GM12864 (cell line): Measurements from ENCODE around the gene KIFAP3.

Source experiments
- DNase-seq: peaks from one replicate; pipeline ENCODE4 v3.0.0-alpha.2; 2011; ENCODE audit warnings: low read depth
- H3K4me3 ChIP-seq: 2 replicates; pipeline ENCODE4 v1.5.1; 2011; ENCODE audit warnings: mild to moderate bottlenecking, low read depth, low read length, control low read depth
- TF ChIP-seq, protein P1 (sequence below): IDR thresholded peaks from 2 replicates; pipeline ENCODE4 v1.5.1; 2011; ENCODE audit warnings: low read depth, mild to moderate bottlenecking, moderate library complexity, low read length, control low read depth, inconsistent platforms; ENCODE audit errors: missing control alignments

The KIFAP3 gene

DNA sequence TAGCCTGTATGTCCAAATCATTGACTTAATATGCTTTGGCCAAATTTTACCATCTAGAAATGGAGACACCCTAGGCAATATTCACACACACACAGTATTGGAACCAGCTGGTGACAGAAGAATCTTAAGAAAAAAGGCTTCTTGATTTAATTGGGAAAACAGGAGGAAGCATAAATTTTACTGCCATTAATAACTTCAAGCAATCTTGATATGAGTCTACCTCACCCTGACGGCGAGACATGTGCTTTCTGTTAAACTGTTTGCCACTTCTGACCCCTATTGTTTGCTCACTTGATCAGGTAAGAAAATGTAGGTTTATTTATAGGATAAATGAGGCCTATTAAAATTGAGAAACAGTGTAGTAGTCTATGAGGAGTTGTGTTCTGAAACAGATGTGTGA is 73.2 kb downstream of the KIFAP3 start:
- TF ChIP-seq, protein P1, sequence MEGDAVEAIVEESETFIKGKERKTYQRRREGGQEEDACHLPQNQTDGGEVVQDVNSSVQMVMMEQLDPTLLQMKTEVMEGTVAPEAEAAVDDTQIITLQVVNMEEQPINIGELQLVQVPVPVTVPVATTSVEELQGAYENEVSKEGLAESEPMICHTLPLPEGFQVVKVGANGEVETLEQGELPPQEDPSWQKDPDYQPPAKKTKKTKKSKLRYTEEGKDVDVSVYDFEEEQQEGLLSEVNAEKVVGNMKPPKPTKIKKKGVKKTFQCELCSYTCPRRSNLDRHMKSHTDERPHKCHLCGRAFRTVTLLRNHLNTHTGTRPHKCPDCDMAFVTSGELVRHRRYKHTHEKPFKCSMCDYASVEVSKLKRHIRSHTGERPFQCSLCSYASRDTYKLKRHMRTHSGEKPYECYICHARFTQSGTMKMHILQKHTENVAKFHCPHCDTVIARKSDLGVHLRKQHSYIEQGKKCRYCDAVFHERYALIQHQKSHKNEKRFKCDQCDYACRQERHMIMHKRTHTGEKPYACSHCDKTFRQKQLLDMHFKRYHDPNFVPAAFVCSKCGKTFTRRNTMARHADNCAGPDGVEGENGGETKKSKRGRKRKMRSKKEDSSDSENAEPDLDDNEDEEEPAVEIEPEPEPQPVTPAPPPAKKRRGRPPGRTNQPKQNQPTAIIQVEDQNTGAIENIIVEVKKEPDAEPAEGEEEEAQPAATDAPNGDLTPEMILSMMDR, result no peak
- DNase-seq, result no peak

DNA sequence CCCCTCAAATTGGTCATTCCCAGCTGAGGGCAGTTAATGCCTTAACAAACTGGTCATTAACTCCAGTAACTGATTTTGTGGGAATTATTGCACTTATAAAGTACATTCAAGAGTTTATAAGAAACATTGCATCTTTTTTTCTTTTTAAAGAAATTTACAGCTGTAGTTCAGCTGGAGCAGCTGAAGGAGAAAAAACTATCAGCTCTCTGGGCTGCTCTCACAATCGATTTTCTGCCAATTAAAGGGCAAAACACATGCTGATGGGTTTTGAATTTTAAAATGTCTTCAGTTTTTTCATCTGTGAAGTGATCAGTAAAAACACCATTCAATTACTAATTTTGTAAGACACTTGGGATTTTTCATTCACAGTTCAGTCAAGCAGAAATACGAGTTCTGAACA is 74.7 kb downstream of the KIFAP3 start:
- no peak overlapping the region for H3K4me3 ChIP-seq
- TF ChIP-seq, protein P1, result no peak
- no peak for DNase-seq

More for the DNA sequence above, 73.2 kb downstream of the KIFAP3 start:
- H3K4me3 ChIP-seq, result no peak overlapping the region

DNA sequence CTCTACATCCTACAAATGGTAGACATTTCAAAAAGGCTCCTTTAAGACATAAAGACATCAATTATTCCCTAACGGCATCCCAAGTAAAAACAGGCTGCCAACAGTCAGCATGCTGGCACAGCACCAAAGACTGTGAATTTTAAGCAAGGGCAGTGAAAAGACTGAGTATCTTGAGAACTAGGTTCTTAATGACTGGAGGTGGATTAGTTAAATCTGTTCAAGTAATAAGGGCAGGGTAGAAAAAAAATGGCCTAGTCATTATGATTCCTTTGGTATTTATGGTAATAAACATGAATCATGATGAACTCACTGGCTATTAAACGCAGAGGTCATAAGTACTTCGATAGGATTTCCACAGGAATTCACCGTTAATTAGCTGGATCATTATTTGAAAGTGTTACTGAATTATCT is 75.2 kb downstream of the KIFAP3 start:
- DNase-seq, result no peak
- H3K4me3 ChIP-seq, result no peak overlapping the region
- TF ChIP-seq, protein P1, result no peak

DNA sequence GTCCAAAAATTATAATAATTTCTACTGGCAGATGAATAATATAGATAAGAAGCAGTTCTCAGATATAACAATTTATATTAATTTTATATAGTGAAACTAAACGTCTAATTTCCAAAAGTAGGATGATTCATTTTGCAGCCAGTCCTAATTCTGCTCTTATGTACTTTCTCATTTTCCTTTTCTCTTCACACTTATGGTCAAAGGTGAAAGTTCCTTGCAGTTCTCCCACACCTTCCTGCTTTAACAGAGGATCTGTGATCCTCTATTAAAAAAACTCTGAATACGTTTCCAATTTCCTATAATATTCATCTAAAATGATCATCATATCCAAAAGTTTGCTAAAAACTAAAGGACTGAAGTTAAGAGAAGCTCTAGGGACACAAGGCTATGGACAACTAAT is 78.5 kb downstream of the KIFAP3 start:
- TF ChIP-seq, protein P1, result no peak
- H3K4me3 ChIP-seq, result no peak overlapping the region
- DNase-seq, result no peak

DNA sequence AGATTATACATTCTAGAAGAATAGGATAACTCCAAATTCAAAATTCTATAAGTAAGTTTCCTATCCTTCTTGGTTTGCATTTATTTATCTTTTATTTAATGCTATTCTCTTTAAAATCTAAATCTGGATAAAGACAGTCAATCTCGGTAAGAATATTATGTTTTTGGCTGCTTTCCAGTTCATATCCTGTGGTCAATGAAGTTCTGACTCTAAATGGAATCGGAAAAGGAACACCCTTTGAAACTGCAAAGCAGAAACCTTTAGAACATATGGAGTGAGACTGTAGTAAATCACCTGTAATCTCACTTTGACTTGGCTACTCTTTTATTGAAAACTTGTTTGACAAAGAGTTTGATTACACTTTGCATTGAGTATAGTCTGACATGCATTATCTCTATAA is 85.2 kb downstream of the KIFAP3 start:
- no peak for DNase-seq
- H3K4me3 ChIP-seq, result no peak overlapping the region
- TF ChIP-seq, protein P1, result no peak

DNA sequence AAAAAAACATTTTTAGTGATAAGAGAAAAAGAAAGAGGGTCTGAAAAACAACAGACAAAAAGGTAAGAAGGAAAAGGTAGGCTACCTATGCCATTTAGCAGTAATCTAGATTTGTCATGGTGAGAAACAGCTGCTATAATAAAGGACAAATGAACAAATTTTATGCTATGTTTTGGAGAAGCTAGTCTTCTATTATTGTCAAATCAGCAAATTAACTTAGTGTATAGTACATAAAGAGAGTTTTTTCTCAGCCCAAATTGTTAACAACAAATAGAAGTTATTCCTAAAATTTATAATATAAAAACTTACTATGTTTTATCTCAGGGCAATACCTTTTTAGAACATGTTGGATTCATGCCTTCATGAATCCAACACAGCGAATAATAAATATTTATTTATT is 88.7 kb downstream of the KIFAP3 start:
- no peak overlapping the region for H3K4me3 ChIP-seq
- TF ChIP-seq, protein P1, result no peak
- no peak for DNase-seq

DNA sequence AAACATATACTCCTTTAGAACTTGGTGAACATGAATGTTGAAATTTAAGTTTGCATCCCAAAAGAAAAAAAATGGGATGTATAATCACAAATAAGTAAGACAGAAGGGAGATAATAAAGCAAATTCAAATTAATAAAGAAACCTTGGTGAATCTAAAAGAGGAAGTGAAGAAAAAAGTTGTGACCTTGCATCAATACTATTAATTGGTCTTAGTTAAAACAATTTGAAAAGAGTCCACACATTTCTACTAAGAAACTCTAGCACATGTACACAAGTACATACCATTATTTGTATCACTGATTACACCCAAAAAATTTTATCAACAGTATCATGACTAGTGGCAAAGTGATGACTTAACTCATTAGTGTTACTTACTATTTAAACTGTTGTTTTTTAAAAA is 100.4 kb downstream of the KIFAP3 start:
- no peak for DNase-seq
- TF ChIP-seq, protein P1, result no peak
- H3K4me3 ChIP-seq, result no peak overlapping the region
